Measurements from ENCODE around the gene BCAS3. TPM values are rescaled to one million over a fixed set of nuclear protein-coding genes. Genes with fewer than 3 reads are reported as not detected.

BCAS3 gene
- total and polyA plus RNA-seq, 10 donors = 3.7 to 56.0 (median 42.3) TPM

- H3K9me3 ChIP-seq = no peaks in the 10 kb centered on the region
- peaks cover 0 to 2% (median 0%) of the 10 kb centered on the region in 7 donors for H3K27me3 ChIP-seq (replicated peaks in 1 of 7)
- peaks cover 0 to 4% (median 0%) of the 10 kb centered on the region in 6 donors for H3K36me3 ChIP-seq
- DNase-seq = peak; percentile 59
- WGBS, 5 donors = 90 to 96% (median 91%) methylated on average over 11 to 18 of the region's 18 CpGs
- intact Hi-C loops (cut with DNase I; ENCODE audit: low total_unique reads) = loop anchor here (10.0 kb wide), 1 partner anchor 379 kb away; no protein-coding TSS in a partner anchor
- no peak overlapping the region for H3K4me3 ChIP-seq
- no peaks in the 10 kb centered on the region for H3K4me1 ChIP-seq
- H3K27ac ChIP-seq = no peak overlapping the region
- TF ChIP-seq, protein P1, sequence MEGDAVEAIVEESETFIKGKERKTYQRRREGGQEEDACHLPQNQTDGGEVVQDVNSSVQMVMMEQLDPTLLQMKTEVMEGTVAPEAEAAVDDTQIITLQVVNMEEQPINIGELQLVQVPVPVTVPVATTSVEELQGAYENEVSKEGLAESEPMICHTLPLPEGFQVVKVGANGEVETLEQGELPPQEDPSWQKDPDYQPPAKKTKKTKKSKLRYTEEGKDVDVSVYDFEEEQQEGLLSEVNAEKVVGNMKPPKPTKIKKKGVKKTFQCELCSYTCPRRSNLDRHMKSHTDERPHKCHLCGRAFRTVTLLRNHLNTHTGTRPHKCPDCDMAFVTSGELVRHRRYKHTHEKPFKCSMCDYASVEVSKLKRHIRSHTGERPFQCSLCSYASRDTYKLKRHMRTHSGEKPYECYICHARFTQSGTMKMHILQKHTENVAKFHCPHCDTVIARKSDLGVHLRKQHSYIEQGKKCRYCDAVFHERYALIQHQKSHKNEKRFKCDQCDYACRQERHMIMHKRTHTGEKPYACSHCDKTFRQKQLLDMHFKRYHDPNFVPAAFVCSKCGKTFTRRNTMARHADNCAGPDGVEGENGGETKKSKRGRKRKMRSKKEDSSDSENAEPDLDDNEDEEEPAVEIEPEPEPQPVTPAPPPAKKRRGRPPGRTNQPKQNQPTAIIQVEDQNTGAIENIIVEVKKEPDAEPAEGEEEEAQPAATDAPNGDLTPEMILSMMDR (IDR thresholded peaks at IDR 0.05 in 8 of 11, conservative IDR thresholded peaks at IDR 0.05 in 3 of 11) = no peak
- no peak for TF ChIP-seq POLR2AphosphoS5 (IDR thresholded peaks at IDR 0.05)
- TF ChIP-seq POLR2A (IDR thresholded peaks at IDR 0.05) = no peak
Measured at GRCh38 chr17:61383689-61384201, 706.1 kb downstream of the BCAS3 start.

DNA sequence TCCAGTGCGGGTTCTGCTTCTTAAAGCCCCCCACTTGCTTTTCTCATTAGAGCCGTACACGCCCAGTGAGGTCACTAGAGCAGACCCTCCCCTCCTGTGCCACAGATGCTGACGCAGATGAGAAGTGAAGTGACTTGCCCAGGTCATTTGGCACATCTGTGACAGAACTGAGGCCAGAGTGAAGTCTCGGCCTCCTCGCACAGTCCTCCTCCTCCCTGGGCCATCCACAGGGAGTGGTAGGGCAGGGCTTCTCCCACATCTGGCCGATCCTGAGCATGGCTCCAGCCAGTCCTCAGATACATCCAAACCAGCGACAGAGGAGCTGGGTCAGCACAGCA is 706.7 kb downstream of the BCAS3 start:
- Histone ChIP-seq H3K27ac (no peak overlapping the region), H3K36me3 (peaks cover 0 to 4% (median 0%) of the 10 kb centered on the region in 6 donors), H3K4me1 (peaks cover 0 to 2% (median under 1%) of the 10 kb centered on the region in 6 donors), H3K27me3 (replicated peaks in 1 of 7) (peaks cover 0 to 8% (median 0%) of the 10 kb centered on the region in 7 donors), H3K9me3 (no peaks in the 10 kb centered on the region), H3K4me3 (no peak overlapping the region)
- DNase-seq = peak; percentile 22
- intact Hi-C loops (cut with DNase I; ENCODE audit: low total_unique reads) = loop anchor here (10.0 kb wide), 1 partner anchor 380 kb away; no protein-coding TSS in a partner anchor
- 92 to 96% (median 93%) methylated on average over 8 of the region's 8 CpGs for WGBS, 5 donors
- TF ChIP-seq, protein P1 (IDR thresholded peaks at IDR 0.05 in 8 of 11, conservative IDR thresholded peaks at IDR 0.05 in 3 of 11) = no peak
- TF ChIP-seq POLR2AphosphoS5 (IDR thresholded peaks at IDR 0.05) = no peak
- TF ChIP-seq POLR2A (IDR thresholded peaks at IDR 0.05) = no peak

DNA sequence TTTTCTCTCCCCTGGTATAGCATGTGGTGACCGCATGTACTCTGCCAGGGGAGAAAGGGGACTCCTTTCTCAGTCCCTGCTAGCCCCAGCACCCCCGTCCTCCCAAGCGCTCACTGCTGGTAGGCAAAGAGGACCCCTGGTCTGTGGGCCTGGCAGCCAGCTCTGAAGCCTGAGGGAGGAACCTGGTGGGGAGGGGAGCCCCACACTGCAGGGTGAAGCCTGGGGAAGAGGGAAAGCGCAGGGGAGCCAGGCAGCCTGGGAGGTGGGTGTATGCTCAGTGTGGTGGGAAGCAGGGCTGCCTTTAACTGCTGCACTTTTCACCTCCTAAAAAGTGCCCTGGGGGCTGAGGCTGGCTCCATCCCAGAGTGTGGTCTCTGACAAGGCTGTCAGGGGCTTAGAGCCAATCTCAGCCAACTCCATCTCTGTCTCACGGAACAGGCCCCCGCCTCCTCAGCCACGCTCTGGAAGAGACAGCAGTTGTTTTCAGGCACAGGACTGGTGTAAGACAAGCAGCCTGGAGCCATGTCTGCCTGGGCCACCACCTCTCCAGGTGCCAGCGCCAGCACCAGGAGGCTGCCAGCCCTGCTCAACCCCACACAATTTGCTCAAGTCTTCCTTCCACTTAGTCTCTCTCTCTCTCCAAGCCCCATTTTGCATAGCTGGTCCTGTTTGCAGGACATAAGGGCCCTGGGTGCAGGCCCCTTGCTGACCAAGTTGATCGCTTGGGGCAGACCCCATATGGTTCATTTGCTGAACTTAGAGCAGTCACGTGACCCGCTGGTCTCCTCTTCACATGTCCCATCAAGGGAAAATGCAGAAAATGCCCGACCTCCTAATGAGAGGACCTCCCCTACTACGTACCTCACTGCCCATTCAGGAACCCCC is 707.3 kb downstream of the BCAS3 start:
- 87 to 98% (median 92%) methylated on average over 12 to 13 of the region's 13 CpGs for WGBS, 5 donors
- no peak overlapping the region for H3K27ac ChIP-seq
- peaks cover 2 to 8% (median 6%) of the 10 kb centered on the region in 6 donors for H3K4me1 ChIP-seq
- intact Hi-C loops (cut with DNase I; ENCODE audit: low total_unique reads) = loop anchor here (10.0 kb wide), 1 partner anchor 380 kb away; no protein-coding TSS in a partner anchor
- H3K9me3 ChIP-seq = no peaks in the 10 kb centered on the region
- TF ChIP-seq POLR2A (IDR thresholded peaks at IDR 0.05) (no peak), POLR2AphosphoS5 (IDR thresholded peaks at IDR 0.05) (no peak)
- TF ChIP-seq, protein P1 (IDR thresholded peaks at IDR 0.05 in 8 of 11, conservative IDR thresholded peaks at IDR 0.05 in 3 of 11) = no peak
- H3K27me3 ChIP-seq (replicated peaks in 1 of 7) = peaks cover 0 to 14% (median 0%) of the 10 kb centered on the region in 7 donors
- H3K36me3 ChIP-seq = peaks cover 0 to 4% (median 0%) of the 10 kb centered on the region in 6 donors
- H3K4me3 ChIP-seq = no peak overlapping the region
- peak; percentile 61 for DNase-seq

Measured in spleen (tissue), 11 donors.